NCI-H510A (cell line): ENCODE results near the gene ACSL1.
A peak's percentile ranks its signal among the peaks of the same experiment; 100 is the strongest.

Experiments
- DNase-seq: peaks from one replicate; lab custom pipeline; 2025; lab: John Stamatoyannopoulos, UW

The ACSL1 gene

GRCh38 chr4:184825896-184826690 lies at the start of gene ACSL1:
TSS of gene ACSL1 (minus strand) at chr4:184825968. CDS start at chr4:184803514, 22,454 bp downstream.
- DNase-seq: peak; percentile 26

GRCh38 chr4:184873054-184873453 lies 47.3 kb upstream of the ACSL1 start:
- no peak for DNase-seq

GRCh38 chr4:184870718-184871117 lies 45.0 kb upstream of the ACSL1 start:
- no peak for DNase-seq

GRCh38 chr4:184868623-184869022 lies 42.9 kb upstream of the ACSL1 start:
- DNase-seq: no peak

GRCh38 chr4:184863916-184864315 lies 38.1 kb upstream of the ACSL1 start:
- DNase-seq: no peak

GRCh38 chr4:184861047-184861446 lies 35.3 kb upstream of the ACSL1 start:
- no peak for DNase-seq

- no peak for DNase-seq
Measured at GRCh38 chr4:184860018-184860779, 34.4 kb upstream of the ACSL1 start.

- DNase-seq: no peak
Measured at GRCh38 chr4:184857441-184858121, 31.8 kb upstream of the ACSL1 start.

GRCh38 chr4:184856277-184856609 lies 30.5 kb upstream of the ACSL1 start:
- DNase-seq: no peak

GRCh38 chr4:184854673-184855072 lies 28.9 kb upstream of the ACSL1 start:
- DNase-seq: no peak

GRCh38 chr4:184853436-184853835 lies 27.7 kb upstream of the ACSL1 start:
- DNase-seq: no peak

GRCh38 chr4:184851886-184852285 lies 26.1 kb upstream of the ACSL1 start:
- DNase-seq: no peak

GRCh38 chr4:184851200-184851541 lies 25.4 kb upstream of the ACSL1 start:
- no peak for DNase-seq

GRCh38 chr4:184850431-184851199 lies 24.8 kb upstream of the ACSL1 start:
- DNase-seq: no peak

- no peak for DNase-seq
Measured at GRCh38 chr4:184850018-184850417, 24.2 kb upstream of the ACSL1 start.

- no peak for DNase-seq
Measured at GRCh38 chr4:184849185-184849584, 23.4 kb upstream of the ACSL1 start.

GRCh38 chr4:184848510-184848909 lies 22.7 kb upstream of the ACSL1 start:
- DNase-seq: no peak

GRCh38 chr4:184846531-184846930 lies 20.8 kb upstream of the ACSL1 start:
- DNase-seq: no peak

GRCh38 chr4:184845367-184846021 lies 19.7 kb upstream of the ACSL1 start:
- no peak for DNase-seq

- no peak for DNase-seq
Measured at GRCh38 chr4:184844742-184845141, 19.0 kb upstream of the ACSL1 start.

GRCh38 chr4:184843984-184844554 lies 18.3 kb upstream of the ACSL1 start:
- no peak for DNase-seq
